Natural killer cell (primary cell): Measurements from ENCODE around the gene PDE3A. TPM values are rescaled to one million over a fixed set of nuclear protein-coding genes. Genes with fewer than 3 reads are reported as not detected.

ENCODE experiments used
- ATAC-seq, 3 donors: fragments of 150-1000 bp in 2 of 3; fragments of 200-7000 bp in 1 of 3; cut with Tn5 transposase; 1 replicate in 1 of 3; 2 replicates in 2 of 3; pipeline ENCODE4 v1.10.0; 2021; ENCODE audit warnings: mild to moderate bottlenecking in 2 of 3, moderate library complexity in 2 of 3
- DNase-seq, 2 donors: peaks; one replicate each; pipeline versions ENCODE4 v3.0.0 to v3.0.0-alpha.2; 2013 to 2021; ENCODE audit warnings: mixed read lengths in 1 of 2
- H3K27ac ChIP-seq: one replicate; pipeline ENCODE4 v1.5.1; 2013; ENCODE audit warnings: mild to moderate bottlenecking, low read length
- H3K27me3 ChIP-seq: one replicate; pipeline ENCODE4 v1.6.1; 2013; ENCODE audit warnings: low read length; ENCODE audit not compliant: control insufficient read depth, insufficient read depth
- H3K36me3 ChIP-seq: one replicate; pipeline ENCODE4 v1.6.1; 2013; ENCODE audit warnings: low read length; ENCODE audit not compliant: control insufficient read depth, insufficient read depth
- H3K4me1 ChIP-seq: one replicate; pipeline ENCODE4 v1.6.1; 2013; ENCODE audit warnings: low read length; ENCODE audit not compliant: control insufficient read depth, insufficient read depth
- H3K4me3 ChIP-seq: one replicate; pipeline ENCODE4 v1.5.1; 2013; ENCODE audit warnings: low read length
- H3K9me3 ChIP-seq: one replicate; pipeline ENCODE4 v1.6.1; 2013; ENCODE audit warnings: low read length; ENCODE audit not compliant: control insufficient read depth, insufficient read depth
- H3K27ac Mint-ChIP-seq, 2 donors: one replicate each; pipeline ENCODE4 v1.8.0; 2022; ENCODE audit warnings: mild to moderate bottlenecking in 2 of 2, mixed read lengths in 2 of 2, moderate library complexity in 1 of 2
- H3K27me3 Mint-ChIP-seq, 2 donors: one replicate each; pipeline ENCODE4 v1.8.0; 2022; ENCODE audit warnings: low read depth in 2 of 2, mixed read lengths in 2 of 2
- H3K36me3 Mint-ChIP-seq: one replicate; pipeline ENCODE4 v1.8.0; 2022; ENCODE audit warnings: mixed read lengths
- H3K4me1 Mint-ChIP-seq, 2 donors: one replicate each; pipeline ENCODE4 v1.8.0; 2022; ENCODE audit warnings: mixed read lengths in 2 of 2
- H3K4me3 Mint-ChIP-seq: one replicate; pipeline ENCODE4 v1.8.0; 2022; ENCODE audit warnings: mild to moderate bottlenecking, moderate library complexity, mixed read lengths
- H3K9me3 Mint-ChIP-seq, 2 donors: one replicate each; pipeline ENCODE4 v1.8.0; 2022; ENCODE audit warnings: mixed read lengths in 2 of 2
- CTCF ChIP-seq: fragments of 200-600 bp; IDR thresholded peaks from one replicate; pipeline ENCODE4 v1.8.0; 2022; ENCODE audit warnings: antibody characterized with exemption
- WGBS: methylation state at CpG from one replicate; pipeline ENCODE4 v1.1.7; 2013; ENCODE audit warnings: missing lambda C conversion rate; ENCODE audit not compliant: insufficient coverage; 5-methylcytosine and 5-hydroxymethylcytosine counted together
- intact Hi-C: fragments of 100-400 bp; cut with micrococcal nuclease; formaldehyde crosslinking; loops from one replicate; pipeline ENCODE4 v1.14.2; 2022
- total RNA-seq, 4 donors: library from RNA; stranded (reverse); fragments of 120-200 nt in 1 of 4; gene quantifications; one replicate each; pipeline versions ENCODE4 v1.2.3 to v1.2.4, GENCODE V29; 2013 to 2022

The PDE3A gene
- total RNA-seq, 3 donors from 2014 or later (not counting 1 experiment from before 2014, with no cell fraction given): 0.20 to 0.28 (median 0.27) TPM

DNA sequence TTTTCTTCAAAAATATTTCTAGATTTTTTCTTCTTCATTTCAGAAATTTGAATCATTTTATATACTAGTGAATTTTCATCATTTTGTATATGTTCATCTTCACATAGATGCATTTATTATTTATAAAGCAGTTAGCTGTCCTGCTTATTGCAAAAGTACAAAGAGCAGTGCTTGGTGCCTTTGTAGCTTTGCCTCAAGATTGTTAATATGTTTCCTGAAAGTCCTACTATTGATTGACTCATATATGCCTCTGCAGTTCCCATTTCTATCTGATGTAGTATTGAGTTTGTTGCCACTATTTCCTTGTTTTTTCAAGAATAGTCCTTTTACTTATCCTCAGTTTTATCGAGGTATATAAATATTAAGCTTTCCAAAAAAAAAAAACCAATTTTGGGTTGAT is 89.7 kb downstream of the PDE3A start:
- no peaks in the 10 kb centered on the region for H3K36me3 Mint-ChIP-seq
- H3K4me1 Mint-ChIP-seq: no peaks in the 10 kb centered on the region
- intact Hi-C loops: no loop called here
- H3K27me3 ChIP-seq: no peaks in the 10 kb centered on the region
- H3K27me3 Mint-ChIP-seq: peaks cover 10 to 32% of the 10 kb centered on the region in 2 donors
- no peaks in the 10 kb centered on the region for H3K36me3 ChIP-seq
- H3K4me3 ChIP-seq: no peak overlapping the region
- no peak for TF ChIP-seq CTCF
- no CpG with 5 or more reads among the region's 1 CpG for WGBS
- H3K4me1 ChIP-seq: no peaks in the 10 kb centered on the region
- no peak overlapping the region for H3K27ac Mint-ChIP-seq
- DNase-seq: no peak
- H3K4me3 Mint-ChIP-seq: no peak overlapping the region
- H3K9me3 Mint-ChIP-seq: no peaks in the 10 kb centered on the region
- H3K9me3 ChIP-seq: no peaks in the 10 kb centered on the region
- H3K27ac ChIP-seq: no peak overlapping the region
- ATAC-seq: no peak

DNA sequence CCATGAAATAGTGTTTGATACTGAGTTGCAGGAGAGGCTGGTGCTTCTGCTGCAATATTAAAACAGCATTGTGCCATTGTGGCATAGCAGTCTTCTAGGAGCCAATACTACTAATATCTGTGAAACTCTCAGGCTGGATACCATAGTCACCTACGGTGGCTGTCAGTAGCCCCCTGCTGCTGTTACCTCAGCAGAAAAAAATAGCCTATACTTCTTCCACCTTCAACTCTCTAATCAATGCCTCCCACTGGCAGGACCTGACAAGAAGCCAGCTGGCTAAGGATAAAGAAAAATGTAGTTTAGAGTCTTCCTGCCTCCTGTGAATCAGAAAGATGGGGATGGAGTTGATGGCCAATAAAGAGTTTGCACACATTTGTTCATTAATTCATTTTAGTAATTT is 91.6 kb downstream of the PDE3A start:
- no peak overlapping the region for H3K27ac Mint-ChIP-seq
- no peak overlapping the region for H3K27ac ChIP-seq
- no peaks in the 10 kb centered on the region for H3K27me3 ChIP-seq
- no peaks in the 10 kb centered on the region for H3K36me3 ChIP-seq
- intact Hi-C loops: no loop called here
- peaks cover 0 to 17% of the 10 kb centered on the region in 2 donors for H3K27me3 Mint-ChIP-seq
- ATAC-seq (no peak), DNase-seq (no peak)
- H3K36me3 Mint-ChIP-seq: no peaks in the 10 kb centered on the region
- H3K4me1 ChIP-seq: no peaks in the 10 kb centered on the region
- H3K4me3 Mint-ChIP-seq: no peak overlapping the region
- no peaks in the 10 kb centered on the region for H3K9me3 ChIP-seq
- TF ChIP-seq CTCF: no peak
- H3K9me3 Mint-ChIP-seq: no peaks in the 10 kb centered on the region
- 94% methylated on average over 1 of the region's 1 CpG for WGBS
- no peaks in the 10 kb centered on the region for H3K4me1 Mint-ChIP-seq
- no peak overlapping the region for H3K4me3 ChIP-seq

DNA sequence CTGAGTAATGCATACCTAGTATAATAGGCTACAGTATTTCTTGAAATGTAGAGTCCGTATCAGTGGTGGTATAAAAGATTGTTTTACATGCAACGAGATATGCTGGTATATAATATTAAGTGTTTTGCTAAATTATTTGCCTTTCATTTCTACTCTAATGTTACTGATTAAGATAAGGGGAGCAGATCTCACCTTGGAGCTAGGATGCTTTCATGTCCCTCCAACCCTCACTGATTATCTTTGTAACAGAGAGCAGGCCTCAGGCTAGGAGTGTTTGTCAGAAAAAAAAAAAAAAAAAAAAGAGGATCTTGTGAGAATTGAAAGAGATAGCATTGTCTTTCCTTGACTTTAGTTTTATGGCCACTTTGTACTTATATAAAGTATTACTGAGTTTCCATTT is 92.6 kb downstream of the PDE3A start:
- no peak overlapping the region for H3K4me3 ChIP-seq
- DNase-seq (no peak), ATAC-seq (no peak)
- no peaks in the 10 kb centered on the region for H3K27me3 ChIP-seq
- no peaks in the 10 kb centered on the region for H3K4me1 ChIP-seq
- Mint-ChIP-seq H3K27me3 (peaks cover 0 to 10% of the 10 kb centered on the region in 2 donors), H3K27ac (no peak overlapping the region), H3K4me3 (no peak overlapping the region), H3K4me1 (no peaks in the 10 kb centered on the region), H3K36me3 (no peaks in the 10 kb centered on the region), H3K9me3 (no peaks in the 10 kb centered on the region)
- WGBS: no CpG with 5 or more reads among the region's 2 CpGs
- H3K27ac ChIP-seq: no peak overlapping the region
- no peaks in the 10 kb centered on the region for H3K9me3 ChIP-seq
- intact Hi-C loops: no loop called here
- no peaks in the 10 kb centered on the region for H3K36me3 ChIP-seq
- TF ChIP-seq CTCF: no peak

- intact Hi-C loops: no loop called here
- no CpG with 5 or more reads among the region's 2 CpGs for WGBS
- TF ChIP-seq CTCF: peak; percentile 60
These were observed 95.7 kb downstream of the PDE3A start for GRCh38 chr12:20463913-20464524.

More at GRCh38 chr12:20463913-20464524, 95.7 kb downstream of the PDE3A start:
- Histone ChIP-seq H3K27ac (no peak overlapping the region), H3K4me3 (no peak overlapping the region), H3K9me3 (no peaks in the 10 kb centered on the region), H3K36me3 (no peaks in the 10 kb centered on the region), H3K27me3 (no peaks in the 10 kb centered on the region), H3K4me1 (no peaks in the 10 kb centered on the region)
- Mint-ChIP-seq H3K4me1 (no peaks in the 10 kb centered on the region), H3K27me3 (peaks cover 0 to 6% of the 10 kb centered on the region in 2 donors), H3K27ac (no peak overlapping the region), H3K9me3 (no peaks in the 10 kb centered on the region), H3K4me3 (no peak overlapping the region), H3K36me3 (no peaks in the 10 kb centered on the region)
- DNase-seq (no peak), ATAC-seq (no peak)
